ENCODE results near the gene LRCH2. TPM values are rescaled to one million over a fixed set of nuclear protein-coding genes. Genes with fewer than 3 reads are reported as not detected.
"Not testable (repeated sequence)": the region's sequence is repeated elsewhere in the genome, so short reads cannot be mapped to it uniquely, and the experiment has no call there.

Gene LRCH2
- total and polyA plus RNA-seq, 4 experiments from 2014 or later, result not detected

DNA sequence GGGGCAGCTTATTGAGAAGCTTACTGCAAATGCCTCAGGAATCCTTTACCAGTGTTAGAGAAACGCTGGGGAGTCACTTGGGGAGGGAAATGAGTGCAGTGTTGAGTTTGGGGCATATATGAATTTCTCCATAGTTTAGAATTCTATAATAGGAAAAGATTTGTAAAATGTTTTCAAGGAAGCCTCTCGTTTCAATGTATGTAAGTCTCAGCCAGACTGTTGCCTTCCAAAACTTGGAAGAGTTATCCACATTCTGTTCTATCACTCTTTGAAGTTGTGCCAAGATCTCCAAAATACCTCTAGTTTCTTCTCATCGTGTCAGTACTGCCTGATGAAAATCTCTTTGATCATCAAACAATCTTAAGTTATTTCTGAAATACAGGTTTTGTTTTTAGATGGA is 565 bp upstream of the LRCH2 start:
- H3K4me3 ChIP-seq (ENCODE audit: low read length in 2 of 2), result no peak overlapping the region
- no peak overlapping the region for H3K27ac Mint-ChIP-seq
- ChIA-PET POLR2A (ENCODE audit: partially characterized antibody) (no interaction called here), CTCF (ENCODE audit: partially characterized antibody) (no interaction called here)
- peaks cover 0 to 7% (median 3%) of the 10 kb centered on the region in 4 donors for H3K4me1 Mint-ChIP-seq
- no peaks in the 10 kb centered on the region for H3K36me3 Mint-ChIP-seq
- peaks cover 4% of the 10 kb centered on the region in 2 donors for H3K27me3 Mint-ChIP-seq
- no peak overlapping the region for H3K4me3 Mint-ChIP-seq
- H3K4me1 ChIP-seq (ENCODE audit: insufficient read depth, low read length), result no peaks in the 10 kb centered on the region
- intact Hi-C loops (cut with micrococcal nuclease), result no loop called here
- H3K27me3 ChIP-seq (ENCODE audit: insufficient read depth, low read length), result no peaks in the 10 kb centered on the region
- no peaks in the 10 kb centered on the region for H3K36me3 ChIP-seq (ENCODE audit: insufficient read depth, low read length)
- no peak for DNase-seq
- peaks cover 0 to 3% (median 0%) of the 10 kb centered on the region in 8 donors for H3K9me3 Mint-ChIP-seq
- H3K27ac ChIP-seq (ENCODE audit: low read depth, low read length), result no peak overlapping the region
- H3K9me3 ChIP-seq (ENCODE audit: control insufficient read depth in 1 of 2, low read length in 2 of 2), result no peaks in the 10 kb centered on the region

DNA sequence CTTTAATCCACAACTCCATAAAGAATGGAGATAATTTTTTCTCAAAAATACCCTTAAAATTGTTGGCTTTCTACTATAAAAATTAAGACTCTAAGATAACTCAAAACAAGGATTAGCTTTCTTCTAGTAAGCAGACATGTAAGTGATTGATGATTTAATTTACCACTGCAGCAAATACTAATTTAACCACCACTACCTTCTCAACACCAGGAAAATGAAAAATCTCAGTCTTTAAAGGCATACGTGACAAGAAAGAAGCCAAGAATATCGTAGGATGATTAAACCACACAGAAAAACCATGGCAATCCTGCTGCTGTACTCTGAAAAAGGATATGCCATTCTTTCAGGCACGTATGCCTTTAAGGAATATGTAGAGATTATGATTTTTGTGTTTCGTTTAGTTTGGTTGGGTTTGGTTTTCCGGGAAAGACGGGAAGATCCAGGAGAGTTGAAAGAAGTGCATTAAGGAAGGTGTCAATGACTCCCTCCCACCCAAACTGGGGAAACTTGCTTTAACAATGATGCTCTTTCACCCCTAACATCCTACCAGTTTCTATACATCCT is 881 bp downstream of the LRCH2 start:
- H3K4me3 ChIP-seq (ENCODE audit: low read length in 2 of 2), result no peak overlapping the region
- Mint-ChIP-seq H3K36me3 (no peaks in the 10 kb centered on the region), H3K9me3 (peaks cover 0 to 3% (median 0%) of the 10 kb centered on the region in 8 donors), H3K4me1 (peaks cover 0 to 7% (median 3%) of the 10 kb centered on the region in 4 donors), H3K27me3 (peaks cover 4% of the 10 kb centered on the region in 2 donors), H3K4me3 (peak overlapping the region in 2 of 8 donors; percentile 15 to 54), H3K27ac (no peak overlapping the region)
- CTCF ChIA-PET (ENCODE audit: partially characterized antibody), result no interaction called here
- intact Hi-C loops (cut with micrococcal nuclease), result no loop called here
- no peaks in the 10 kb centered on the region for H3K4me1 ChIP-seq (ENCODE audit: insufficient read depth, low read length)
- H3K36me3 ChIP-seq (ENCODE audit: insufficient read depth, low read length), result no peaks in the 10 kb centered on the region
- POLR2A ChIA-PET (ENCODE audit: partially characterized antibody), result no interaction called here
- no peaks in the 10 kb centered on the region for H3K27me3 ChIP-seq (ENCODE audit: insufficient read depth, low read length)
- H3K9me3 ChIP-seq (ENCODE audit: control insufficient read depth in 1 of 2, low read length in 2 of 2), result no peaks in the 10 kb centered on the region
- no peak overlapping the region for H3K27ac ChIP-seq (ENCODE audit: low read depth, low read length)
- DNase-seq, result no peak

DNA sequence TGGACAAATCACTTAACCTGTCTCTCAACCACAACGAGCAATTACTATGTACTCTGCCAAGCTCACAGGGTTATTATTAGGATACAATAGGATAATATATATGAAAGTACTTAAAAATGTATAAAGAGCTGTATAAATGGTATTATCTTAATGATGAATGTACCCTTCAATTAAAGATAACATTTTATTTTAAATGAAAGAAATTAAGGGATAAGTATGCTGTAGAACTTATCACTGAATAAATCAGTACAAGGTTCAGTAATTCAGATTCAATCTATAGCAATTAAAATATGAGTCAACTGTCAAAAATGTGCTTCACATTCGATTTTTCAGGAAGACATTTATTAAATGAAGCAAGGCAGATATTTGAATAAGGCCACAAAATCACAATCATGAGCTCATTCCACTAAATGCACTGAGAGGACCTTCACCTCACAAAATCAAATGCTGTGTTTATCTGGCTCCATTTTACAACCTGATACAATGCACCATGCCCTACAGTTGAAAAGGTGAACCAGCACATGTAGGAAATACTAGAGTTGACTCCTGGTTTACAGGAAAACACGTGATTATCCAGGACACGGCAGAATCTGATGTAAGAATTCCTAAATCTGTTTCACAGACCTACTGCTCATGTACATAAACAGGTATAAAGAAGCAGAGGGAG is 4.4 kb downstream of the LRCH2 start:
- Histone ChIP-seq H3K9me3 (ENCODE audit: control insufficient read depth in 1 of 2, low read length in 2 of 2) (no peaks in the 10 kb centered on the region), H3K27me3 (ENCODE audit: insufficient read depth, low read length) (no peaks in the 10 kb centered on the region), H3K36me3 (ENCODE audit: insufficient read depth, low read length) (no peaks in the 10 kb centered on the region), H3K27ac (ENCODE audit: low read depth, low read length) (no peak overlapping the region), H3K4me3 (ENCODE audit: low read length in 2 of 2) (no peak overlapping the region), H3K4me1 (ENCODE audit: insufficient read depth, low read length) (no peaks in the 10 kb centered on the region)
- H3K27ac Mint-ChIP-seq, result no peak overlapping the region
- DNase-seq, result no peak
- POLR2A ChIA-PET (ENCODE audit: partially characterized antibody), result no interaction called here
- H3K27me3 Mint-ChIP-seq, result peaks cover 4% of the 10 kb centered on the region in 2 donors
- H3K4me3 Mint-ChIP-seq, result no peak overlapping the region
- peaks cover 0 to 3% (median 0%) of the 10 kb centered on the region in 8 donors for H3K9me3 Mint-ChIP-seq
- H3K36me3 Mint-ChIP-seq, result no peaks in the 10 kb centered on the region
- CTCF ChIA-PET (ENCODE audit: partially characterized antibody), result no interaction called here
- peaks cover 0 to 7% (median 3%) of the 10 kb centered on the region in 4 donors for H3K4me1 Mint-ChIP-seq
- intact Hi-C loops (cut with micrococcal nuclease), result no loop called here

DNA sequence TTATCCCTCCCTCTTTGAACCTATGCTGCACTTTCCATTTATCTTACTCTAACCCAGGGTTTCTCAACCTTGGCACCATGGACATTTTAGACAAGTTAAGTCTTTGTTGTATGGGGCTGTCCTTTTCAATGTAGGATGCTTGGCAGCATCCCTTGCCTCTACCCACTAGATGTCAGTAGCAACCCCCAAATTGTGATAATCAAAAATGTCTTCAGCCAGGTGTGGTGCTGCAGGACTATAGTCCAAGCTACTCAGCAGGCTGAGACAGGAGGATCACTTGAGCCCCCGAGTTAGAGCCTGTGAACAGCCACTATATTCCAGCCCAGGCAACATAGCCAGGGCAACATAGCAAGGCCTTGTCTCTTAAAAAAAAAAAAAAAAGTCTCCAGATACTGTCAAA is 7.0 kb downstream of the LRCH2 start:
- no peak for DNase-seq
- intact Hi-C loops (cut with micrococcal nuclease), result no loop called here
- Mint-ChIP-seq H3K27ac (no peak overlapping the region), H3K4me3 (no peak overlapping the region), H3K27me3 (no peaks in the 10 kb centered on the region), H3K9me3 (no peaks in the 10 kb centered on the region), H3K36me3 (no peaks in the 10 kb centered on the region), H3K4me1 (no peaks in the 10 kb centered on the region)
- POLR2A ChIA-PET (ENCODE audit: partially characterized antibody), result no interaction called here
- Histone ChIP-seq H3K9me3 (ENCODE audit: control insufficient read depth in 1 of 2, low read length in 2 of 2) (no peaks in the 10 kb centered on the region), H3K36me3 (ENCODE audit: insufficient read depth, low read length) (no peaks in the 10 kb centered on the region), H3K4me3 (ENCODE audit: low read length in 2 of 2) (no peak overlapping the region), H3K4me1 (ENCODE audit: insufficient read depth, low read length) (no peaks in the 10 kb centered on the region), H3K27ac (ENCODE audit: low read depth, low read length) (no peak overlapping the region), H3K27me3 (ENCODE audit: insufficient read depth, low read length) (no peaks in the 10 kb centered on the region)
- CTCF ChIA-PET (ENCODE audit: partially characterized antibody), result no interaction called here

DNA sequence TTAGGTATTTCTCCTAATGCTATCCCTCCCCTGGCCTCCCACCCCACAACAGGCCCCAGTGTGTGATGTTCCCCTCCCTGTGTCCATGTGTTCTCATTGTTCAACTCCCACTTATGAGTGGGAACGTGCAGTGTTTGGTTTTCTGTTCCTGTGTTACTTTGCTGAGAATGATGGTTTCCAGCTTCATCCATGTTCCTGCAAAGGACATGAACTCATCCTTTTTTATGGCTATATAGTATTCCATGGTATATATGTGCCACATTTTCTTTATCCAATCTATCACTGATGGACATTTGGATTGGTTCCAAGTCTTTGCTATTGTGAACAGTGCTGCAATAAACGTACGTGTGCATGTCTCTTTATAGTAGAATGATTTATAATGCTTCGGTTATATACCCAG is 16.6 kb downstream of the LRCH2 start:
- H3K9me3 Mint-ChIP-seq; CTCF ChIA-PET (ENCODE audit: partially characterized antibody); POLR2A ChIA-PET (ENCODE audit: partially characterized antibody): not testable (repeated sequence)

DNA sequence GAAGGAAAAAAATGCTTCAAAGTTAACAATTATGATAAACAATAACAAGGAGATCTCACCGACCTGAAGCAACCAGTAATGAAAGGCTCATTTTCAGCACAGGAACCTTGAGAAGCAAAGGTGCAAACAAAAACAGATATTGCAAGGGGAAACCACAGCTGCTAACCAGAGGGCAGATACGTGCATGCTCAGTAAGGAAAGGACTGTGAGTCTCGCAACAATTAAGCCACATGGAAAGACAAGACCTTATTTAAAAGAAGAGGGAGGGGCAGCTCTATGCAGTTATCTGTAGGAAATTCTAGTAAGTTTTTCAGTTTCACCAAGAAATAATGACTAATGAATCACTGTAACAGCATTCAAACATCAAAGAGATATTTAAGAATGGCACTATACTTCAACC is 19.3 kb downstream of the LRCH2 start:
- H3K4me1 ChIP-seq (ENCODE audit: insufficient read depth, low read length), result no peaks in the 10 kb centered on the region
- H3K9me3 Mint-ChIP-seq, result peaks cover 0 to 8% (median under 1%) of the 10 kb centered on the region in 8 donors
- H3K27ac ChIP-seq (ENCODE audit: low read depth, low read length), result no peak overlapping the region
- H3K27ac Mint-ChIP-seq, result no peak overlapping the region
- H3K27me3 Mint-ChIP-seq, result no peaks in the 10 kb centered on the region
- no peaks in the 10 kb centered on the region for H3K27me3 ChIP-seq (ENCODE audit: insufficient read depth, low read length)
- ChIA-PET CTCF (ENCODE audit: partially characterized antibody) (no interaction called here), POLR2A (ENCODE audit: partially characterized antibody) (no interaction called here)
- no peak overlapping the region for H3K4me3 Mint-ChIP-seq
- H3K36me3 ChIP-seq (ENCODE audit: insufficient read depth, low read length), result no peaks in the 10 kb centered on the region
- no peaks in the 10 kb centered on the region for H3K4me1 Mint-ChIP-seq
- no peaks in the 10 kb centered on the region for H3K9me3 ChIP-seq (ENCODE audit: control insufficient read depth in 1 of 2, low read length in 2 of 2)
- no peaks in the 10 kb centered on the region for H3K36me3 Mint-ChIP-seq
- H3K4me3 ChIP-seq (ENCODE audit: low read length in 2 of 2), result no peak overlapping the region
- intact Hi-C loops (cut with micrococcal nuclease), result no loop called here
- no peak for DNase-seq

More for the DNA sequence above, 16.6 kb downstream of the LRCH2 start:
- H3K4me3 ChIP-seq (ENCODE audit: low read length in 2 of 2); H3K4me3 Mint-ChIP-seq; H3K27me3 Mint-ChIP-seq; H3K9me3 ChIP-seq (ENCODE audit: control insufficient read depth in 1 of 2, low read length in 2 of 2); H3K36me3 ChIP-seq (ENCODE audit: insufficient read depth, low read length); H3K27ac ChIP-seq (ENCODE audit: low read depth, low read length); H3K27me3 ChIP-seq (ENCODE audit: insufficient read depth, low read length); H3K36me3 Mint-ChIP-seq; H3K4me1 Mint-ChIP-seq; intact Hi-C loops (cut with micrococcal nuclease); H3K27ac Mint-ChIP-seq; DNase-seq; H3K4me1 ChIP-seq (ENCODE audit: insufficient read depth, low read length): not testable (repeated sequence)

DNA sequence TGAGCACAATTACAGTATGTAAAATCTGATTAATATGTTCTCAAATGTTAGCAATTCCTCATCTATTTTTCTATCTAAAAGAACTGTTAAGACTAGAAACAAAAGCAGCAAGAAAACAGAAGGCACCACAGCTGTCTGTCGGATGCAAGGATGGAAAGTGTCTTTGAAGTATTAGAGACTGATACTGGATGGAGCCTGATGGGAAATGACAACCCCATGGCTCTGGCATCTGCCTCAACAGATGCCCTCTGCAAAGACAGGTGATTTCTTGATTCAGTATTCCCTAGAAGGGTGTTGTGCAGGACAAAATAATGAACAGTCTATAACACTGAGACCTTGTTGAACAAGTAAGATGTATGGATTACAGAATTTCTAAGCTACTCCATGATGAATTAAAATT is 19.7 kb downstream of the LRCH2 start:
- Histone ChIP-seq H3K27me3 (ENCODE audit: insufficient read depth, low read length) (no peaks in the 10 kb centered on the region), H3K27ac (ENCODE audit: low read depth, low read length) (no peak overlapping the region), H3K9me3 (ENCODE audit: control insufficient read depth in 1 of 2, low read length in 2 of 2) (no peaks in the 10 kb centered on the region), H3K4me3 (ENCODE audit: low read length in 2 of 2) (no peak overlapping the region), H3K4me1 (ENCODE audit: insufficient read depth, low read length) (no peaks in the 10 kb centered on the region), H3K36me3 (ENCODE audit: insufficient read depth, low read length) (no peaks in the 10 kb centered on the region)
- H3K36me3 Mint-ChIP-seq, result no peaks in the 10 kb centered on the region
- no peak overlapping the region for H3K27ac Mint-ChIP-seq
- no peaks in the 10 kb centered on the region for H3K27me3 Mint-ChIP-seq
- DNase-seq, result no peak
- peaks cover 0 to 8% (median under 1%) of the 10 kb centered on the region in 8 donors for H3K9me3 Mint-ChIP-seq
- H3K4me1 Mint-ChIP-seq, result no peaks in the 10 kb centered on the region
- ChIA-PET POLR2A (ENCODE audit: partially characterized antibody) (no interaction called here), CTCF (ENCODE audit: partially characterized antibody) (no interaction called here)
- no peak overlapping the region for H3K4me3 Mint-ChIP-seq
- intact Hi-C loops (cut with micrococcal nuclease), result no loop called here

All from CD4-positive, alpha-beta memory T cell (primary cell).